Gastroesophageal sphincter (tissue), 3 donors: ENCODE measurements around the gene CXCL6.

ENCODE experiments used
- EP300 ChIP-seq: sonication (generic); formaldehyde crosslinking; IDR thresholded peaks from one replicate; pipeline ENCODE4 v1.6.1; 2017; ENCODE audit warnings: antibody characterized with exemption, mild to moderate bottlenecking
- POLR2A ChIP-seq, 2 donors: fragments of 450-650 bp; IDR thresholded peaks; one replicate each; pipeline ENCODE4 v1.6.1; 2017; ENCODE audit warnings: antibody characterized with exemption in 2 of 2, mild to moderate bottlenecking in 2 of 2, moderate library complexity in 1 of 2
- POLR2AphosphoS5 ChIP-seq: sonication (generic); formaldehyde crosslinking; IDR thresholded peaks from one replicate; pipeline ENCODE4 v1.6.1; 2017; ENCODE audit warnings: antibody characterized with exemption
- TF ChIP-seq, protein P1 (sequence below), 4 experiments: fragments of 200-600 bp in 2 of 4; fragments of 450-650 bp in 2 of 4; sonication (generic) in 1 of 4; IDR thresholded peaks; one replicate each; pipeline ENCODE4 v1.5.1; 2017 to 2019; ENCODE audit warnings: antibody characterized with exemption in 4 of 4, mild to moderate bottlenecking in 2 of 4, moderate library complexity in 2 of 4

- TF ChIP-seq, protein P1, sequence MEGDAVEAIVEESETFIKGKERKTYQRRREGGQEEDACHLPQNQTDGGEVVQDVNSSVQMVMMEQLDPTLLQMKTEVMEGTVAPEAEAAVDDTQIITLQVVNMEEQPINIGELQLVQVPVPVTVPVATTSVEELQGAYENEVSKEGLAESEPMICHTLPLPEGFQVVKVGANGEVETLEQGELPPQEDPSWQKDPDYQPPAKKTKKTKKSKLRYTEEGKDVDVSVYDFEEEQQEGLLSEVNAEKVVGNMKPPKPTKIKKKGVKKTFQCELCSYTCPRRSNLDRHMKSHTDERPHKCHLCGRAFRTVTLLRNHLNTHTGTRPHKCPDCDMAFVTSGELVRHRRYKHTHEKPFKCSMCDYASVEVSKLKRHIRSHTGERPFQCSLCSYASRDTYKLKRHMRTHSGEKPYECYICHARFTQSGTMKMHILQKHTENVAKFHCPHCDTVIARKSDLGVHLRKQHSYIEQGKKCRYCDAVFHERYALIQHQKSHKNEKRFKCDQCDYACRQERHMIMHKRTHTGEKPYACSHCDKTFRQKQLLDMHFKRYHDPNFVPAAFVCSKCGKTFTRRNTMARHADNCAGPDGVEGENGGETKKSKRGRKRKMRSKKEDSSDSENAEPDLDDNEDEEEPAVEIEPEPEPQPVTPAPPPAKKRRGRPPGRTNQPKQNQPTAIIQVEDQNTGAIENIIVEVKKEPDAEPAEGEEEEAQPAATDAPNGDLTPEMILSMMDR (IDR thresholded peaks at IDR 0.05), result no peak
- no peak for TF ChIP-seq POLR2AphosphoS5
- no peak for TF ChIP-seq EP300
- no peak for TF ChIP-seq POLR2A (IDR thresholded peaks at IDR 0.05)
Measured at GRCh38 chr4:73816814-73817213, 19.7 kb upstream of the CXCL6 start.
